ENCODE data around the gene ZBTB20.

ZBTB20 gene

DNA sequence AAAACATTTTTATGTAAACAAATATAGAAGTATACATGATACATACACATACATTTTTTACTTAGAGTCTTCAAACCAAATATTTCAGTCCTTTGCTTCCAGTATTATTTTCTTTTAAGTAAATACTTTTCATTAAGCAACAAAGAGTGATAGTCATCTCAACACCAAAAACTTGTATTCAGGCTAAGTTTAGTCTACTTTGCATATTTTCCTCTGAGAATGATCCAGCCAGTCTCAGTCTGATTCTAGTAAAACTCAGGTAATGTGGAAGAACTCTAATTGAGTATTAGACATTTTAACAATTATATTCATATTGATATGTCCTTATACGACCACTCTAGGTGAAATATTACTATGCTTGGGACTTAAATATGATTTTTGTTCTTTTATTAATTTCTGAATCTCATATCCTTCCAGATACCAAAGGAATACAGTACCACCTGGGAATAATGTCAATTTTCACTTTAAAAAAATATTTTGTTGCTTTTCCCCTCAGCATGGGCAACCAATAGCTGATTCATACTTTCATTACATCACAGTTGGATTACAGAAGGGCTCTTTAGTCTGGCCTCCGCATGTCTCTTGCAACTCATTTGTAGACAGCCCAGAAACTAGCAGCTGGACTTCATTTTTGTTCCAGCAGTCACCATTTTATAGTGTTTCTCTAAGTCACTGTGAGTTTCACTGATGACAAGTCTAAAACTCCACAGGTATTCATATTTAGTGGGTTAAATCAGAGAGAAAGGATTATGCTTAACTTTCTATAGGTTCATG is 390.4 kb downstream of the ZBTB20 start:
- DNase-seq: no peak

DNA sequence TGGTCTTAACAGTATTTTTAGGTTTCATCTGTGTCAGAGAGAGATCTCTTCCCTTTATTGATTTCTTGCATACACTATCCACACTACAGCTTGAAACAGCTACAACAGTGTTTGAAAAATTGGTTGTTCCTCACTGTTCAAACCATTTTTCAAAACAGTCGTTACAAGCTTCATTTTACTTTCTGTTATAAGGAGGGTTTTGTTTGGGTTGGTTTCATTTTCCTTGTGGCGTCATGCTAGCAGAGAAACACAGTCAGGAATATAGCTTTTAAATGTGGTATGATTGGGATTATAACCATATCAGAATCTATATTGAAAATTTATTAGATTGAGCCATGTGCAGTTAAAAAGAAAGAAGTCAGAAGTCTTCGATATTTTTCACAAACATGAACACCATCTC is 400.6 kb downstream of the ZBTB20 start:
- DNase-seq: no peak

DNA sequence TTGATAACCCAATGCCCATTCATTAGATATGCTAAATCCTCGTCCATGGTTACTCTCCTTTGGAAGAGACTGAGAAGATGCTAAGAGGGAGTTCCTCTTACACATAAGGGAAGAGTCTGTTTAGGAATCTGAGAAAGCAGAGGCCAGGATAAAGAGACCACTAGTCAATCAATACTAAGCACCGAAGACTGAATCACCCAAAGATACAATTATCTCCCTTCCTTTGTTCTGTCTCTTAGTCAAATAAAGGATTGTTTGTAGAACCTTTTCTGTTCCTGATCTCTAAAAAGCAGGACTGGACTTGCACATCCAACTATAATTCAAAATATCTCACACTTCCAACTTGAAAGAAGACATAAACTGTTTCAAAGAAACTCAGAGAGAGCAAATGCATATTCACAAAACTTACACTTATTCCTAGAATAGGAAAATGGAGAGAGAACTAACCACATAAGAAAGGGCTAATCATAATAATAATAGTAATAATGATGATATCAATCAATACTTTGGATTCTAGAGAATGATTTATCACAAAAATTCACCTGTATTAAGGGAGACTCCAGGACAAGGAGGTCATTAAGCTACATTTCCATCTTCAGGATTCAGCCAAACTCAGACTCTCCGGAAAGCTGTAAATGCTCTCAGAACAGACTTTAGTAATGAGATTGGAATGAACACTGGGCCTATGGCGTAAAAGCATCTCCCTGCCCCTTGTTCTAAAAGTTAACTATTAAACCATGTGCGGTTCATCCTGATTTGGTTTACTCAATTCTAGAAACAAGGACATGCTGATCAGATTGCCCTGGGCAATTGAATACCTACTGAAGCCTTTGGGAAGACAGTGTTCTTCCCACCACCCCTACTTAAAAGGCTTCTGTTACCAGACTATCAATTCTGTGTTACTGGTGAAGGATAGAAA is 401.5 kb downstream of the ZBTB20 start:
- no peak for DNase-seq

DNA sequence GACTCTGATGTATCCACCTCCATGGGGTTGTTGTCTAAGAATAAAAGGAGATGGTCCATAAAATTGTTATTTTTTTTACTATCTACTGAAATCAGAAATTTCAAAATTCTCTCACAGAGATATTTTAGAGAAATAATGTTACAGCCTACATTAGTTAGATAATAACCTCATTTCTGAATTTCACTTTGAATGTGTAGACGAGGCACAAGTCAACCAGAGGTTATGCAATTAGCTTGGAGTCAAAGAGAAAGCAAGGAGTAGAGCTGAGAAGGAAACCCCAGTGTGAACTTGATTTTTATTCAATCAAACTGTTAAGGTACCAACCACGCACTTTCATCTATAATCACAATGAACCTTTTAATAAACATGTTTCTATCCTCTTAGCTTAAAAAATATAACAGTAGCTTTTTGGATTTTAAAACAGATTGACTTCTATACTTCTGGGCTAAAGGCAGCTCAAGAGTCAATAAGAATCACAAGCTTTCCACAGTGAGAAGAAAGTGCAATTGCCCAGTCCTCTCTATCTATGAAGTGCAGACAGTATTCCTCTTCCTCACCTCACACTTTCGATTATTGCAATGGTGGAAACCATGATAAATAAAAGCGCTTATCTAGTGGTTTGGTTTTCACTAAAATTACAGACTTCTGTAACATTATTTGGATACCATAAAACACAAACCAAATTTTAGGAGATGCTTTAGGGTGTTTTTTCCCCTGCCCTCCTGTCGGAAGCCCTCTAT is 403.2 kb downstream of the ZBTB20 start:
- no peak for DNase-seq

DNA sequence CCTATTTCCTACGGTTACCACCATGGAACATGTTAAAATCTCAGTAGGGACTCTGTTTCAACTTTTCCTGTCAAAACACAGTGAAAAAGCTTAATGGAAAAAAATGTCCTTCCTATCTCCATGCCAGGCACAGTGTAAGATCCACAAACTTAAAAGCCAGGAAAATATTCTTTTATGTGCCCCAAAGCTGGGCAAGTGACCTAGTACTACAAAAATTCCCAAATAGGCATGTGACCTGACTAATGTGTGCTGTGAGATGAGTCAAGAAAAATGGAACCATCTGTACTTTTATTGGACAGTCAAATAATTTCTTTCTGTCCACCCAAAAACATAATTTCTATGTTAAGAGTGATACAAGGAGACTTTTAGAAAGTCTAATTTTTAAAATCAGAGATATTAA is 406.0 kb downstream of the ZBTB20 start:
- DNase-seq: no peak

DNA sequence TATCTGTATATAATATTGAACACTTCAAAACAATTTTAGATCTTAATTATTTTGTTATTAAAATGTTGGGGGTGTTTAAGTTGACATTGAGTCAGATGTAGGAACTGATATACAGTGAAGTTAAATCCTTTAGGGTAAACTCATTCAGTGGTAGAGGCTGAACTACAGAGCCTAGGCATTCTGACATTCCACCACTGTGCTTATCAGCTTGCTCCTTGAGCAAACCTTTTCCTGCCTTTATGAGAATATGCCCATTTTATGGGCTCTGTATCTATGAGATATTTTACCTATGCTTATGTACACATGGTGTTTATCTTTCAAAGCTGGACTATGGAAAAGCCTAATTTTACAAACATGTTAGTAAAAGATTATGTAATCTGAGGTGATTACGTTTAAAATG is 407.5 kb downstream of the ZBTB20 start:
- DNase-seq: no peak

DNA sequence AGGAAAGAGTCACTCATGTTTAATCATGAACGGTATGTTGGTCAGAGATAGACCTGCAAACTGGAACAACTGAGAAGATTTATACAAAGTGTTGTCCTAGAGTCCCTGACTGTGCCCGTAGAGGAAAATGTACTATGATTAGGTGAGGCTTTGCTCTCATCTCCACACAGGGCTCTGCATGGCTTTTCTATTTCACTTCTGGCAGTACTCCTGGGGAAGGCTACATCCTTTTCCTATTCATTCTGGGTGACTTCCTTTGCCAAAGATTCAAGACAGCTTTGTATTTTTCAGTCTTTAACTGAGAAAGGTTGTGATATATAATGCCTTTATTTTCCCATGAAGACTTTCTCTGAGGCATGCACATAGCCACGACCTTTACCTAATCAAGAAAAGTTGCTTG is 414.7 kb downstream of the ZBTB20 start:
- DNase-seq: no peak

DNA sequence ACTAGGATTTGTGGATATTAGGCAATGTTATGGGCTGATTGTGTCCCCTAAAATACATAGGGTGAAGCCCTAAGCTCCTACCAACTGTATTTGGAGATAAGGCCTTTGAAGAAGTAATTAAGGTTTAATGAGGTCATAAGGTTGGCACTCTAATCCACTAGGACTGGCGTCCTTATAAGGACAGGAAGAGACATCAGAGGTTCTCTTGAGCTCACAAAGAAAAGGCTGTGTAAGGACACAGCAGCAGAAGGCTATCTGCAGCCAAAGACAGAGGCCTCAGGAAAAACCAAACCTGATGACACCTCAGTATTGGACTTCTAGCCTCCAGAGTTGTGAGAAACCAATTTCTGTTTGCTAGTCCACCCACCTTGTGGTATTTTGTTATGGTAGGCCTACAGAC is 416.7 kb downstream of the ZBTB20 start:
- no peak for DNase-seq

DNA sequence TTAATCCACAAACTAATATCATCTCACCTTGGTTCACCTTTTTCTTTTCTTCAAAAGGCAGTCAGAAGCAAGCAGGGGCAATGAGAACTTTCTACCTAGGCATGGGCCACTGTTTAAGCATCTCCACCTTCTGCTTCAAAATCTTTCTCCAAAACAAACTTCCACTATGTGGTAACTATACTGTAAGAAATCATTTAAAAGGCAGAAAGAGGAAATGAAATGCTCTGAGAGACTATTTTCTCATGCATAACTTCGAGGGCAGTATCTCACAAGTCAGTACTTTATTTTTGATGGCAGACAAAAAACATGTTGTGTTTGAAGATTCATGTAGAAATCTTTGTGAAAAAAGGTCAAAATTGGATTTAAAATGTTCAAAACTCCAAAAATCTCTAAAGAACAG is 419.7 kb downstream of the ZBTB20 start:
- no peak for DNase-seq

DNA sequence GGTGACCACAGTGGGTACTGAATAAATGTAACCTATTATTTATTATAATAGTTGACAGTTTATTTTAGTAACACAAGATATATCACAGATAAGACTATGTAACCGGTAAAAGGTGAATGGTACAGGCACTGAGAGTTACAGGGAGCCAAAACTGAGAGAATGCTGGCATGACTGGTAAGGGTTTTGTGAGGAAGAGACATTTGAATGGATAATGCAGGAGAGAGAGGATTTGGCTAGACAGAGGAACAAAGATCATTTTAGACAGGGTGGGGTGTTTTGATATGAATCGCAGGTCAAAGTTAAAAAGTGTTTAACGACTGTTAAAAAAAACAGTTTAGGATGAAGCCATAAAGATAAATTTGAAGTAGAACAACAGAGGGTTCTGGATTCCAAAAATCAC is 421.1 kb downstream of the ZBTB20 start:
- no peak for DNase-seq

DNA sequence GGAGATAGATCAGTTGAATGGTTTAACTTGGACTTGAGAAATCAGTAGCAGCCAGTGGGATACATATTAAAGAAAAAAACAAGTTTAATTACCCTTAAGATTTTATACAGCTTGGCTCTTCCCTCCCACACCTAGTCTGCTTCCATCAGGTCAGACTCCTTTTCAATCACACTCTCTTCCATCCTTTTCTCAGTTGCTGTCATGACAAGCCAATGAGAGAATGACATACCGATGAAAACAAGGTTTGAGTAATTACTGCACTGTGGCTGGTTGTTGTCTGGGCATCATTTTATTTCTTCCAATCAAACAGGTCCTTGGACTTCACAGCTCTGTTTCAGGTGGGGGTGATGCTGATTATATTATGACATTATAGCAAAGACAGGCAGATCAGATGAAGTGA is 424.6 kb downstream of the ZBTB20 start:
- DNase-seq: no peak

DNA sequence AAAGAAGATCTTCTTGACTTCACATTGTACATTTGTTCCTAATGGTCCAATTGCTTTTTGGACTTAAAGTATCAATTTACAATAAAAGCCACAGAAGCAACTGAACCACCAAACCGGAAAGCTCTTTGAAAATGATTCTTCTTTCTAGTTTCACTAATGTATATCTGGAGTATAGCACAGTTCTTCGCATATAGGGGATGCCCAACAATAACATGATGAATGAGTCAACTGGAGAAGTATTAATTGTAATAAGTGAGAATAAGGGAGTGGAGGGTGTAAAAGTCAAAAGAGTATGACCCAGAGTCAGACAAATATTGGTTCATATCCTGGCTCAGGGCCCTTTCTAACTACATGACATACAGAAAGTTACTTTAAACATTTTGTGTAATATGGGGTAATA is 425.2 kb downstream of the ZBTB20 start:
- no peak for DNase-seq

DNA sequence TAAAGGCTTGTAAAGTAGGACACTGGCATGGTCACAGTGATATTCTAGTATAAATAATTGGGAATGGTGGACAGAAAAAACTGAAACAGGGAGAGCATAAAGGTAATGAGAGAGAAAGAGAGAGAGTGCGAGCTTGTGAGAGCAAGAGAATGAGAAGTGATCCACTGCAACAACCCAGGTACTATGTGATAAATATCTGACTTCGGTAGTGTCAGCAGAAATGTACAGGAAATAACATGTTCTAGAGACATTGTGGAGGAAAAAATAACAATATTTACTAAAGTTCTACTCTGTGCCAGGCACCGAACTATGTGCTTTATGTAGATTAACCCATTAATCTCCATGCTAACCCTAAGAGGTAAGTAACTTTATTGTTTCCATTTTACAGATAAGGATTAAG is 425.9 kb downstream of the ZBTB20 start:
- no peak for DNase-seq

DNA sequence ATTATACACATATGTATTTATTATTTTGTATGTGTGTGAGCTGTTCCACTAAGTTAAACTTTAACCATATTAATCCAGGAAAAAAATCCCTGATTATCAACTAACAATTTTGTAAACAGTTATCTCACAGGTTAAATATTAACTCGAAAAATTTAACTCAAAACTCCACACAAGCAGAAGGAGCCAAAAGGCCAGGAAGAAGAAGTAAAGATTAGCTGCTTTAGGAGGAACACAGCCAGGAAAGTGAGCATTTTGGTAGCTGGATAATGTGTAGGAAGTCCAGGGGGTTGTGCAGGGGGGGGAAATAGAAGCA is 428.2 kb downstream of the ZBTB20 start:
- DNase-seq: no peak

DNA sequence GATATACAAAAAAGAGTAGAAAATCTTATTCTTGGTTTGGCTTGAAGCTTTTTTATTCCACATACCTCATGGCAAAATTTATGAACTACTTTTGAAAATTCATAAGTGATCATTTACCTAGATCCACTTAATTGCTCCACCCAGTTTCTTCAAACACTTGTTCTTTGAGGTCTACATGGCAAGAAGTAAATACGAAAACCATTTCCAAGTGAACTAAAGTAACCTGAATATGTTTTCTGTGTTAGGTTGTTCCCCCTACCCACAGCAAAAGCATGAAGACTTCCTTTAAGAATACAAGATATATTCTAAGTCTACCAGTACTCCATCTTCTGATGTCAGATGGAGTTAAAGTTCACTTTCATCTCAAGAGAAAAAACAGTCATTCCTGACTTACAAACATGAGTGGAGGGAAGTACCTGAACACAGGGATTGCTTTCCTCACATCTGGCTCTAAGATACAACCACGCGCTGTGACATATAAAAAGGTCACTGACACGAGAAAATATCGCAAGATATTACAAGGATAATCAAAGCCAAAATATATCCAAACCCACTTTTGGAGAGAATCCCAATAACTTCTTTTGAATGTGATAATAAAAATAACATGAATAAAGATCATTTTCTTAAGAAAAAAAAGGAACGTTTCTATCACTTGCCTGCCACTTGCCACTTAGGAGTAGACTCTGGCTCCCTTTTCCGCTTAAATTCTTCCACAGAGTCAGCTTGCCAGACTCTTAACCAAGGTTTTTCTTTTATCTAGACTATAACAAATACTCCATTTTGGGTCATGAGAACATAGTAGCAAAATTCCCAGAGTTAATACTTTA is 428.8 kb downstream of the ZBTB20 start:
- no peak for DNase-seq

DNA sequence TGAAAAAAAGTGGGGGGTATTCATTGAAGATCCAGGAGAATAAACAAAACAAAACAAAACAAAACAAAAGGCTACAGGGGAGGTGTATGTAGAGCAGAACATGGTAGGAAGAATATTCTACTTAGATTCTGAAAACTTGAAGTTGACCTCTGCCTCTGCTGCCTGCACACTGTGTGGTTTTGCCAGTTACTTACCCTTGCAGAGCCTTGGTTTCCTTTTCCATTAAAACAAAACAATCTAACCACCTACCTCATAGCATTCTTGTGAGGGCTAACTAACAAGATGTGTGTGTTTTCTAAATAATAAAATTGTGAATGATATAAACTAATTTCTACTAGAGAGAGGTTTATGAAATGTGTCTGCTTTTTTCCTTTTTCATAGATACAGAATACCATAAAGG is 430.2 kb downstream of the ZBTB20 start:
- DNase-seq: no peak

DNA sequence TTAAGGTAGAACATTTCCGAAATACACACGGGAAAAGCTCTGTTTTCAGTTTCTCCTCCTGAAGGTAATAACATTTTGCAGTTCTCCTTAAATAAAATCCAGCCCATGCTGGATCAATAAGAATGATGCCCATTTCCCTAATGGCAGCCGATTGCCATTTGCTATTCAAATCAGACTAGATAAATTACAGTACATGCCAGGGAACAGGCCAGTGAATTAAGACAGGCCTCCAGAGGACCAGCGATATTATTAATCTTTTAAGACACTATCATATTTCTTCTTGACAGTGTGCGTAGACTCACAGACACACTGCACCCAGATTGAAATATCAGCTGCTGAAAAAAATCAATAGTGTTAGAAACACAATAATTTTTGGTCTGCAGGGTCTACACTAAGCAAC is 431.0 kb downstream of the ZBTB20 start:
- no peak for DNase-seq

DNA sequence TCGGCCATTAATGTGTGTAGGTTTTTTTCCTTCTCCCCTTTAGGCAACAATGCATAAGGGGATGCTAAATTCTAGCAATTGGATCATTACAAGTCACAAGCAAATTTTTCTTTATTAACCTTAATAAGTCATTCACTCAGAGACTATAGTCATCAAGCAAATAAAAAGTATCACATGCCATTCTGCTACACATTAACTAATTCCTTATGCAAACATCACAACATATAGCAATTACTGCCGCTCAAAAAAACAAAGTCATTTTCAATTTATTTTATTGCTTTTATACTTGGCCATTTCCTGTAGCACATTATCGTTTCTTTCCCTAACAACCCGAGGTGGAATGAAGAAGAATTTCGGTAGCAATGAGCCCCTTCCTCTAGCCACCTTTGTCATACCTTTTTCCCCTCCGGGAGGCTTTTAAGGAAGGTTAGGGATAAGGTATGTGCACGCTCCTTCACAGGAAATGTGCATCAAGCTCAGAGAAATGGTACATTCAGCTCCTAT is 432.1 kb downstream of the ZBTB20 start:
- DNase-seq: no peak

DNA sequence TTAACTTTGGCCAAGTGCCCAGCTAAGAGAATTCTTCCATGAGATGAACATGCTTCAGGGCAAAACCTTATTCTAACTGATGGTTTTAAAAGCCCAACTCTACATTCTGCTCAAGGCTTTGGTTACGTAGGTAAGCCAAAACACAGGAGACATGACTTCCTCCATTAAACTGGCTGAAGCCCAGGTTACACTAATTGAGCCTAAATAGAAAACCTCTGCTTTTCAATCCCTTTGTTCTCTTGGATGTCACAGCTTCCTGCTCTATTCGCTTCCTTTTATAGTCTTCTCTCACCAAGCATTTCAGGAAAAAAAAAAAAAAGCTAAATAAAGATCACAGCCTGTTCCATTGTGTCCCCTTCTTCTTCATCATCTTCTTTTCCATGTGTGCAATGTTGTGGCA is 432.9 kb downstream of the ZBTB20 start:
- DNase-seq: peak; percentile 46

DNA sequence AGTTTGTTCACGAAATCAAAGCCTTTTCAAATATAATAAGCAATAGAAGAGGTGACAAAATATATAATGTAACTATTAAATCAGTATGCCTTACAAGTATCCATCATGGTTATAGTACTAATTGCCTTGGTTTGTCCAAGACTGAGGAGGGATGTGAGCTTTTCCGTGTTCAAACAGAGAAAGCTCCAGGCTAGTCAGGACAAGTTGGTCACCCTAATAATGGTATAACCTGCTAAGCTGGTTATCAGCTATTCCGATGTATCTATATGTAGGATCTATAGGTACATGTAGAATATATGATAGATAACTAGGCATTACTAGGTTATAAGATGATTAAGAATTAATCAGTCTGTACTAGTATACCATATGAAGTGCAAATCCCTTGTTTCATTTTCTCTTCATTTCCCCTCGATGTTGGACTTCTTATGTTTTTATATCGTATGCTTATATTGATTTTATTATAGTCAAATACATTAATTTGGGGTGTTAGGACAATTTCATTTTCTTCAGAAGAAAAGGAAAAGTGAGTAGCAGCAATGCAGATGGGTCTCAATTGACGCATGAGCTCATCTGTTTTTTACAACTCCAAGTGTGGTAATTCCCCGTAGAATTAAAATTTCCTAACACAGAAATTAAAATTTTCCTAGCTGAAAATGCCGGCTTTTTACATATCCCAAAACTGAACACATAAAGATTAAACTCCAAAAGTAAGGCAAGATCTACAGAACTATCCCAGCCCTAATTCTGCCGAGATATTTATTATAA is 434.2 kb downstream of the ZBTB20 start:
- DNase-seq: no peak

DNA sequence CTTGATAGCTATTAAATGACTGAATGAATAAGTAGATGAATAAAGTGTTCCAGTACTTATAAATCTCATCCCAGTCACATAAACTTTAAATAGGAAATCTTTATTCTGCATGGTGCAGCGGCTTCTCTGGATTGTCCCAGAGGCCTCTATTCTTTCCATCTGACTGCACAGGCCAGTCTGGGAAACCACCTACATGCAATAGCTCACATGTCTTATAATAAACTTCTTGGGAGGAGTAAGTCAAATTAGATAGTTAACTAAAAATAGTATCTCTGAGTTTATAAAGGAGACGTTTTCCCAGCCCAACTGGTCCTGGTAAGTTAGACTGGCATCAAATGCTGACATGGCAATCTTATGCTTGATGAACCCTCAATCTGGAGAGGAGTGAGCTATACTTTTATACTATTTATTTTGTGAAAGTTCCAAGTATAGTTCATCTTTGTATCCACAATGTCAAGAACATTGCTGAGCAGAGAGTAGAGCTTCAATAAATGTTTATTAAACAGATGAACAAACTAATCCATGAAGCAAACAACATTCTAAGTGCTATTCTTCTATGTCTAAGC is 435.7 kb downstream of the ZBTB20 start:
- no peak for DNase-seq

DNA sequence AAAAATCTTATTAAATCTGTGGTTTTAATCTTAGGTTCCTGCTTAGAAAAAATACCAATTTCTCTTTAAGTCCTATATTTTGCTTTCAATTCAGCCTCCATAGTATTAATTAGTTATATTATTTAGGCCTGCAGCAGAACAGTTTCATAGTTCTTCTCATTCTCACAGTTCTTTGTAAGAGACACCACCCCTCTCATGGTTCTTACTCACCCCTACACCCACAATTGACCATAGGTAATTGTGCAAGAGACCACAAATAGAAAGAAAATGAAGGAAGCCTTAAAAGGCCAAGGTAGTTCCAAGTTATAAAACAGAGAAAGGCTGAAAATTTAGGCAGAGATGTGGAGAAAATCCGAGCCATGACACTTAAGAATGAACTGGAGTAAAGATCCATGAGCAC is 438.0 kb downstream of the ZBTB20 start:
- DNase-seq: no peak

All from DMS79 (cell line).